Common myeloid progenitor, CD34-positive (primary cell): ENCODE measurements around the gene LTA.
"Not testable (repeated sequence)": the region's sequence is repeated elsewhere in the genome, so short reads cannot be mapped to it uniquely, and the experiment has no call there.

ENCODE experiments used
- CTCF ChIA-PET: fragments of 350-600 bp; sonication (Branson Sonifier 250); formaldehyde crosslinking; loops from one replicate; lab custom pipeline; 2021; ENCODE audit warnings: antibody characterized with exemption; lab: Charles Lee
- POLR2A ChIA-PET: fragments of 350-600 bp; sonication (Branson Sonifier 250); formaldehyde crosslinking; loops from one replicate; lab custom pipeline; 2021; ENCODE audit warnings: antibody characterized with exemption; lab: Charles Lee
- DNase-seq, 3 donors: peaks; one replicate each; pipeline versions ENCODE4 v3.0.0 to v3.0.0-alpha.2; 2013
- H3K27ac ChIP-seq, 2 experiments: 1 replicate in 1 of 2; 2 replicates in 1 of 2; pipeline ENCODE4 v1.7.0; 2013; ENCODE audit warnings: inconsistent platforms in 2 of 2, low read length in 2 of 2, mild to moderate bottlenecking in 2 of 2, low read depth in 1 of 2, moderate library complexity in 1 of 2; ENCODE audit not compliant: severe bottlenecking in 2 of 2, insufficient read depth in 1 of 2, poor library complexity in 1 of 2
- H3K27me3 ChIP-seq, 5 experiments: replicated peaks in 2 of 5; 1 replicate in 3 of 5; 2 replicates in 2 of 5; pipeline versions ENCODE4 v1.6.1 to v1.7.0; 2013; ENCODE audit warnings: low read length in 4 of 5, mild to moderate bottlenecking in 2 of 5, moderate library complexity in 2 of 5, inconsistent platforms in 1 of 5; ENCODE audit not compliant: insufficient read depth in 5 of 5, control insufficient read depth in 4 of 5
- H3K36me3 ChIP-seq, 4 experiments: 1 replicate in 2 of 4; 2 replicates in 2 of 4; pipeline versions ENCODE4 v1.6.1 to v1.7.0; 2013; ENCODE audit warnings: low read length in 3 of 4, control low read depth in 1 of 4, mild to moderate bottlenecking in 1 of 4; ENCODE audit not compliant: control insufficient read depth in 4 of 4, insufficient read depth in 4 of 4
- H3K4me1 ChIP-seq, 4 experiments: 1 replicate in 3 of 4; 2 replicates in 1 of 4; pipeline versions ENCODE4 v1.6.1 to v1.7.1; 2013; ENCODE audit warnings: low read length in 3 of 4, mild to moderate bottlenecking in 3 of 4, control low read depth in 1 of 4, inconsistent platforms in 1 of 4, moderate library complexity in 1 of 4; ENCODE audit not compliant: control insufficient read depth in 4 of 4, insufficient read depth in 4 of 4; ENCODE audit errors: control extremely low read depth in 1 of 4
- H3K4me3 ChIP-seq, 7 experiments: 1 replicate in 4 of 7; 2 replicates in 3 of 7; pipeline versions ENCODE4 v1.5.1 to v1.7.0; 2013; ENCODE audit warnings: mild to moderate bottlenecking in 7 of 7, low read length in 6 of 7, moderate library complexity in 6 of 7, inconsistent platforms in 2 of 7, low read depth in 2 of 7, control low read depth in 1 of 7; ENCODE audit not compliant: insufficient read depth in 4 of 7, control insufficient read depth in 1 of 7; ENCODE audit errors: extremely low read depth in 1 of 7
- H3K9me3 ChIP-seq, 5 experiments: 1 replicate in 4 of 5; 2 replicates in 1 of 5; pipeline versions ENCODE4 v1.6.1 to v1.7.1; 2013; ENCODE audit warnings: low read length in 4 of 5, mild to moderate bottlenecking in 2 of 5, inconsistent platforms in 1 of 5, low read depth in 1 of 5, moderate library complexity in 1 of 5; ENCODE audit not compliant: control insufficient read depth in 4 of 5, insufficient read depth in 2 of 5; ENCODE audit errors: control extremely low read depth in 1 of 5
- WGBS: methylation state at CpG from one replicate; pipeline ENCODE4 v1.1.5; 2013; ENCODE audit not compliant: insufficient coverage; 5-methylcytosine and 5-hydroxymethylcytosine counted together

LTA gene

DNA sequence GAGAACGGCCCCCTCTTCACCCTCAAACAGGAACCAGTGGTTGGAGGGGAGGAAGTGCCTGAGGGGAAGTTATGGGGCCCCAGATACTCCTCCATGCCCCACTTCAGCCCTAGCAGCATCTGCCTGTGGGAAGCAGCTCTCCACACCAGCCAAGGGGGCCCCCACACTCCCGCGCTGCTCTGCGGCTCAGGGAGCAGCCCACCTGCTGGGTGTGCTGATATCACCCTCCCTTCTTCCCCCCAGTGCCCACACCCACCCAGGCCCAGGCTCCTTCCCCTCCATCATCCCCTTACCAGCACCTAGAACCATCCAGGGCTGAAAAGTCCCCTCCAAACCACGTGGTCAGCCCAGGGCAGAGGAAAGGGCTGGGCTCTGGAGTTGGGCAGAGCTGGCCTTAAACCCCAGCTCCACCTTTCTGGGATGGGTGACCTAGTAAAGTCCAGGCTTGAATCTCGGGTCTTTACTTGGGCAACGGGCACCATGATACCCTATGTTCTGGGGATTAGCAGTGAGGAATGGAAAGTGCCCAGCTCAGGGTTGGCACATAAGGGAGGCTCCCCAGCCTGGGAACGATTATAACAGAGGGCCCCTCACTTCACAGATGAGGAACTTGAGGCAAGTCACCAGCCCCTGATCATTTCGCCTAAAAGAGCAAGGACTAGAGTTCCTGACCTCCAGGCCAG, 14.7 kb downstream of the LTA start:
- ChIA-PET CTCF (interaction anchor here (0.6 to 19.6 kb wide), 7 partner anchors 11 to 1275 kb away, joined by 3 to 605 read pairs (median 5); partner anchors contain the start of genes AIF1, ATP6V1G2, DDX39B and NCR3), POLR2A (interaction anchor here (0.6 to 2.3 kb wide), 5 partner anchors 10 to 39 kb away, joined by 4 to 13 read pairs (median 5); partner anchors contain the start of gene NFKBIL1)
- H3K27ac ChIP-seq, result peak overlapping the region; percentile 54 to 76
- peak overlapping the region in 6 of 7 experiments; percentile 7 to 76 (median 58) for H3K4me3 ChIP-seq
- H3K36me3 ChIP-seq, result peaks cover 0 to 16% (median 0%) of the 10 kb centered on the region in 4 experiments
- peak; percentile 88 to 99 (median 98) for DNase-seq
- H3K4me1 ChIP-seq, result peaks cover 21 to 81% (median 71%) of the 10 kb centered on the region in 4 experiments
- 8% methylated on average over 5 of the region's 9 CpGs for WGBS
- no peaks in the 10 kb centered on the region for H3K27me3 ChIP-seq
- H3K9me3 ChIP-seq, result no peaks in the 10 kb centered on the region

DNA sequence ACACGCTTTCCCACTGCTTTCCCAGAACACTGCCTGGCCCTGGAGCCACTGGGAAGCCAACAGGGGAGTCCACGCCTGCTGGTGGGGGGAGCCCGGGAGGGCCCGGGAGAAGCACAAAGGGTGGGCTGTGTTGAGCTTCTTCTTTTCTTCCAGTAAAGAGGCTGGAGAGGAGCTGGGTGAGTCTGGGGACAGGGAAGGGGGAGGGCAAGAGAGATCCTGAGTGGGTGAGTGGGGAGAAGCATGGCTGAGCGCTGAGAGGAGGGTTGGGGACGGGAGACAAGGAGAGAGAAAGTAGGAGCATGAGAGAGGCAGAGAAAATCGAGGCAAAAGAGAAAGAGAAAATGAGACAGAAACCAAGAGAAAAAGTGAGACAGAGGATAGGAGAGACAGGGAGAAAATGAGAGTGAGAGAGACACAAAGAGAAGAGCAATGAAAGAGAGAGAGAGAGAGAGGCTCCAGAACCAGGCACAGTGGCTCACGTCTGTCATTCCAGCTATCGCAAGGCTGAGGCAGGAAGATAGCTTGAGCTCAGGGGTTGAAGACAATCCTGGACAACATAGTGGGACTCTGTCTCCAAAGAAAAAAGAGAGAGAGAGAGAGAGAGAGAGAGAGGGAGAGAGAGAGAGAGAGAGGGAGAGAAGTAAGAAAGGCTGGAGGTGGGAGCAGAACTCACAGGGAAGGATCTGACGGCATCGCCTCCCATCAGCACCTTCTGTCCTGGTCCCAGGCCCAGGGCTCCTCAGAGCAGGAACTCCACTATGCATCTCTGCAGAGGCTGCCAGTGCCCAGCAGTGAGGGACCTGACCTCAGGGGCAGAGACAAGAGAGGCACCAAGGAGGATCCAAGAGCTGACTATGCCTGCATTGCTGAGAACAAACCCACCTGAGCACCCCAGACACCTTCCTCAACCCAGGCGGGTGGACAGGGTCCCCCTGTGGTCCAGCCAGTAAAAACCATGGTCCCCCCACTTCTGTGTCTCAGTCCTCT, 16.0 kb downstream of the LTA start:
- Histone ChIP-seq H3K4me3 (peak overlapping the region in 6 of 7 experiments; percentile 36 to 76 (median 58)), H3K4me1 (peaks cover 15 to 78% (median 66%) of the 10 kb centered on the region in 4 experiments), H3K36me3 (peaks cover 0 to 16% (median 0%) of the 10 kb centered on the region in 4 experiments), H3K27me3 (no peaks in the 10 kb centered on the region), H3K27ac (peak overlapping the region; percentile 54 to 76), H3K9me3 (no peaks in the 10 kb centered on the region)
- CTCF ChIA-PET, result interaction anchor here (1.0 to 19.6 kb wide), 5 partner anchors 10 to 38 kb away, joined by 3 to 605 read pairs (median 76); partner anchors contain the start of genes ATP6V1G2, DDX39B, NCR3 and NFKBIL1
- POLR2A ChIA-PET, result interaction anchor here (0.6 to 2.2 kb wide), 2 partner anchors 40 to 971 kb away, joined by 5 read pairs; partner anchors contain the start of genes NFKBIL1 and PPP1R10
- 29% methylated on average over 9 of the region's 12 CpGs for WGBS
- no peak for DNase-seq

DNA sequence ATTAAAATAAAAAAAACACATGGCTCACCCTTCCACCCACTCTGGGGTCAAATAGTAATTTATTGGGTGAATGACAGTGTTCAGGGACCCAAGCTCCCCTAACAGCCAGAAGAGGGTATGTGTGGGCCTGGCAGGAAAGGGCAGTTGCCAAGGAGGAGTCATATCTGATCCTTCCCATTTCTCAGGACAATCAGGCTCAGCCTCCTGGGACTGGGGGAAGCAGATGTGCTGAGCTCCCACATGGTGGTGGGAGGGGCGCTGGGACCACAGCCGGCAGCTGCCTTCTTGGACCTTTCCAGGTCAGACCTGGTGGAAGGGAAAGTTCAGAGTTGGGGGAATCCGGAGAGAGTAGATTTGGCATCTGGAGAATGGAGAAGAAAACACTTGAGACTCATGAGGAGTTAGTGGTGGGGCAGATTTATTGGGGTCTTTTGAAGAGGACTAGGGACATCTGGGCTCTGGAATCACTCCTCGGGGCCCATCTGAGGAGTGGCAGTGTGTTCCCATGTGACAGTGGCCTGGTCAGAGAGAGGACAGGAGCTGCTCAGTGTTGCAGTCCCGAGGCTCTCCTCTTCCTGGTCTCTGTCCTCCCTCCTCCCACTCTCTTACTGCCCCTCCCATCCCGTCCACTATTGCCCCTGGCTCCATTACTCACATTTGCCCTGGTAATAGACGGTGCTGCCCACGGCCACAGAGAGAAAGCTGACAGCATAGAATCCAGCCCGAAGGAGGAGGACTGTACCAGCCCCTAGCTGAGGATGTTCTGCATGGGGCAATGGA, 17.0 kb downstream of the LTA start:
- WGBS, result 70% methylated on average over 9 of the region's 9 CpGs
- CTCF ChIA-PET, result interaction anchor here (1.0 to 19.6 kb wide), 5 partner anchors 9 to 39 kb away, joined by 3 to 605 read pairs (median 76); partner anchors contain the start of genes AIF1, ATP6V1G2, DDX39B and NCR3
- Histone ChIP-seq H3K9me3 (no peaks in the 10 kb centered on the region), H3K4me1 (peaks cover 15 to 74% (median 65%) of the 10 kb centered on the region in 4 experiments), H3K27ac (peak overlapping the region in 1 of 2 experiments; percentile 54), H3K27me3 (no peaks in the 10 kb centered on the region), H3K36me3 (peaks cover 0 to 16% (median 0%) of the 10 kb centered on the region in 4 experiments), H3K4me3 (peak overlapping the region in 3 of 7 experiments; percentile 41 to 76 (median 76))
- POLR2A ChIA-PET, result no interaction called here
- DNase-seq, result no peak

DNA sequence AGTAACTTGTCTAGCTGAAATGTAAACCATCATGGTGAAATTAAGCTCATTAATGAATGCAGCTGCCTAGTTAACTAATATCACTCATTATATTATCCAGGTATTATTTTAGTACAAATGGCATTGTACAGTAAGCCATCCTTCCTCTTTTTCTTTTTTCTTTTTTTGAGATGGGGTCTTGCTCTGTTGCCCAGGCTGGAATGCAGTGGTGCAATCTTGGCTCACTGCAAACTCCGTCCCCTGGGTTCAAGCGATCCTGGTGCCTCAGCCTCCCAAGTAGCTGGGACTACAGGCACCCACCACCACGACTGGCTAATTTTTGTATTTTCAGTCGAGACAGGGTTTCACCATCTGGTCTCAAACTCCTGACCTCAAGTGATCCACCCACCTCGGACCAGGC, 18.6 kb downstream of the LTA start:
- CTCF ChIA-PET, result interaction anchor here (8.8 to 19.6 kb wide), 3 partner anchors 7 to 41 kb away, joined by 76 to 605 read pairs (median 557); partner anchors contain the start of genes ATP6V1G2, DDX39B, NCR3 and NFKBIL1
- peaks cover 0 to 16% (median 0%) of the 10 kb centered on the region in 4 experiments for H3K36me3 ChIP-seq
- peaks cover 11 to 57% (median 53%) of the 10 kb centered on the region in 4 experiments for H3K4me1 ChIP-seq
- H3K27me3 ChIP-seq, H3K4me3 ChIP-seq, DNase-seq, H3K9me3 ChIP-seq, POLR2A ChIA-PET, H3K27ac ChIP-seq: not testable (repeated sequence)
- 95% methylated on average over 5 of the region's 5 CpGs for WGBS

DNA sequence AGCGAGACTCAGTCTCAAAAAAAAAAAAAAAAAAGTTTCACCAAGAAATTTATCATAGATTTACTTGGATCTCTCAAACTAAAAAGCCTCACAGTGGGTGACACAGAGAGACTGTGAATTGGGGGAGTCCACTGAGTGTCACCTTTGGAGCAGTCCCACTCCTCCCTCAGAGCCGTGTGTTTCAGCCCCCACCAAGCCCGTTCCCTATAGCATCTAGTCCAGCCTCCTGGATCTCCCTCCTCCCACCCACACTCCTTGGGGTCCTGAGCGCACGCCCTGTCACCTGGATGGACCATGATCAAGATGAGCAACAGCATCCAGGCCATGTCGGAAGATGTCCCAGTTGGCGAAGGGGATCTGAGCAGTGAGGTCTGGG, 20.3 kb downstream of the LTA start:
- ChIA-PET CTCF (interaction anchor here (0.7 to 14.0 kb wide), 7 partner anchors 10 to 113 kb away, joined by 3 to 605 read pairs (median 127); partner anchors contain the start of genes AIF1, ATP6V1G2, DDX39B and LST1), POLR2A (no interaction called here)
- H3K9me3 ChIP-seq, result no peaks in the 10 kb centered on the region
- no peak overlapping the region for H3K4me3 ChIP-seq
- H3K27ac ChIP-seq, result no peak overlapping the region
- H3K27me3 ChIP-seq, result no peaks in the 10 kb centered on the region
- peaks cover 0 to 16% (median 0%) of the 10 kb centered on the region in 4 experiments for H3K36me3 ChIP-seq
- peaks cover 3 to 54% (median 41%) of the 10 kb centered on the region in 4 experiments for H3K4me1 ChIP-seq
- 92% methylated on average over 6 of the region's 7 CpGs for WGBS
- DNase-seq, result no peak

DNA sequence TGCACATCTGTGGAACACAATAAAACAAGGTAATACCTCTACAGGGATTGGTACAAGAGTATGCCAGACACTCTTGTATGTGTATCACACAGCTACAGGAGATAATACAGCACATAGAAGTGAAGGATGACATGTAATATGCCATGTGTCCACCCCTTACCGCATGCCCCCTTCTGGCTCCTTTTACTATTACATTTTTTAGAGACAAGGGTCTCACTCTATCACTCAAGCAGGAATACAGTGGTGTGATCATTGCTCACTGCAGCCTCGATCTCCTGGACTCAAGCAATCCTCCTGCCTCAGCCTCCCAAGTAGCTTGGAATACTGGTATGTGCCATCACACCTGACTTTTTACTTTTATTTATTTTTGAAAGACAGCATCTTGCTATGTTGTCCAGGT, 24.9 kb downstream of the LTA start:
- CTCF ChIA-PET, result interaction anchor here (0.7 to 14.0 kb wide), 10 partner anchors 15 to 79 kb away, joined by 3 to 605 read pairs (median 59); partner anchors contain the start of genes AIF1, ATP6V1G2, DDX39B and LST1
- H3K36me3 ChIP-seq, result no peaks in the 10 kb centered on the region
- H3K27me3 ChIP-seq, result no peaks in the 10 kb centered on the region
- H3K4me1 ChIP-seq, result peaks cover 0 to 40% (median 21%) of the 10 kb centered on the region in 4 experiments
- H3K27ac ChIP-seq, result no peak overlapping the region
- H3K9me3 ChIP-seq, result no peaks in the 10 kb centered on the region
- 10% methylated on average over 2 of the region's 2 CpGs for WGBS
- no peak overlapping the region for H3K4me3 ChIP-seq
- POLR2A ChIA-PET, result interaction anchor here (1.0 kb wide), 1 partner anchor 15 kb away, joined by 7 read pairs; the partner anchor contains the start of gene LTB
- peak; percentile 77 to 84 (median 78) for DNase-seq
